ENCODE data around the gene NCS1. TPM values are rescaled to one million over a fixed set of nuclear protein-coding genes. Genes with fewer than 3 reads are reported as not detected.
A peak's percentile ranks its signal among the peaks of the same experiment; 100 is the strongest.

Gene NCS1
- total RNA-seq, 4 donors from 2014 or later = 105 to 231 (median 127) TPM

DNA sequence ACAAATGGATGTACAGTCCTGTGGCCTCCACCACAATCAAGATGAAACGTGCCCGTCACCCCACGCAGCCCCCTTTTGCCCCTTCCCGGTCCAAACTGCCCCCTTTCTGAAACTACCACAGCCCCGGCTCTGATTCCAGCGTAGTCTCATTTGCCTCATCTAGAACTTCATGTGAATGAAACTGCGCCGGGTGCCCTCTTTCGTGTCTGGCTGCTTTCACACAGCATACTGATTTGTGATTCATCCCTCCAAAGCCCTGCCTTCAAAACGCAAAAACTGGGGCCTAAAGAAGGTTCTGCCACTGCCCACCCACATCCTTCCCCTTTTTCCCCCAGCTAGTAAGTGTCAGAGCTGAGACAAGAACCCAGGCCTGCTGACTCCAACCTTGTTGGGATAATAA lies 31.5 kb upstream of the NCS1 start:
- Histone ChIP-seq H3K9me3 (no peaks in the 10 kb centered on the region), H3K4me3 (no peak overlapping the region), H3K36me3 (peaks cover 0 to 20% of the 10 kb centered on the region in 2 donors), H3K27me3 (no peaks in the 10 kb centered on the region), H3K4me1 (peaks cover 0 to 57% (median 15%) of the 10 kb centered on the region in 3 donors), H3K27ac (peak overlapping the region in 2 of 4 donors; percentile 70 to 81)
- no peak for ATAC-seq
- TF ChIP-seq POLR2AphosphoS5 (IDR thresholded peaks at IDR 0.05) = no peak
- no peak for TF ChIP-seq EP300 (IDR thresholded peaks at IDR 0.05)
- WGBS, 2 donors (ENCODE audit: low coverage in 1 of 2) = 63 to 100% methylated on average over 1 to 8 of the region's 10 CpGs

- Histone ChIP-seq H3K27me3 (no peaks in the 10 kb centered on the region), H3K27ac (peak overlapping the region in 1 of 4 donors; percentile 81), H3K36me3 (peaks cover 0 to 7% of the 10 kb centered on the region in 2 donors), H3K4me1 (peaks cover 0 to 57% (median 15%) of the 10 kb centered on the region in 3 donors), H3K4me3 (no peak overlapping the region), H3K9me3 (no peaks in the 10 kb centered on the region)
- ATAC-seq = no peak
- WGBS, 2 donors (ENCODE audit: low coverage in 1 of 2) = 86% methylated on average over 12 of the region's 12 CpGs; no CpG with 5 or more reads in 1 of the 2 donors
- TF ChIP-seq EP300 (IDR thresholded peaks at IDR 0.05) (no peak), POLR2AphosphoS5 (IDR thresholded peaks at IDR 0.05) (no peak), CTCF (IDR thresholded peaks at IDR 0.05) (no peak), POLR2A (IDR thresholded peaks at IDR 0.05) (no peak)
These were observed 30.1 kb upstream of the NCS1 start for GRCh38 chr9:130142056-130142455.

DNA sequence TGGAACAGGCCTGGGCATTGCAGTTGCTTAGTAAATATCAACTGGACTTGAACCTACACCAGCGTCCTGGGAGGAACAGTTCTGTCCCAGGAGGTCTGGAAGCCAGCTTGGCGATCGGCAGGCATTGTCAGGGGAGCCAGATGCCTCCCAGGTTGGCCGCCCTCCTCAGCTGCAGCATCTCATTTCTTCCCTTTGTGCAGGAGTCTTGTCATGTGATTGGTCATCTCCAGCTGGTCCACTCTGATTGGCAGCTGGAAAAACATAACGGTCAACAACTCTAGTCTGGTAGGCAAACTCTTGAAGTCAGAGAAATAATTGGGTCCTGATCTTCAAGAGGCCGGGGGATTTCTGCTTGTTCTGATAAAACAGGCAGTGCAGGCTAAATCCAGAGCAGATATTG lies 29.6 kb upstream of the NCS1 start:
- H3K4me1 ChIP-seq = peaks cover 0 to 56% (median 15%) of the 10 kb centered on the region in 3 donors
- H3K27ac ChIP-seq = peak overlapping the region in 1 of 4 donors; percentile 81
- TF ChIP-seq POLR2A (IDR thresholded peaks at IDR 0.05) = no peak
- no peak for TF ChIP-seq POLR2AphosphoS5 (IDR thresholded peaks at IDR 0.05)
- TF ChIP-seq CTCF (IDR thresholded peaks at IDR 0.05) = no peak
- TF ChIP-seq EP300 (IDR thresholded peaks at IDR 0.05) = no peak
- H3K9me3 ChIP-seq = no peaks in the 10 kb centered on the region
- 72% methylated on average over 6 of the region's 6 CpGs; no CpG with 5 or more reads in 1 of the 2 donors for WGBS, 2 donors (ENCODE audit: low coverage in 1 of 2)
- no peak overlapping the region for H3K4me3 ChIP-seq
- no peak for ATAC-seq
- no peaks in the 10 kb centered on the region for H3K27me3 ChIP-seq
- peaks cover 0 to under 1% of the 10 kb centered on the region in 2 donors for H3K36me3 ChIP-seq

DNA sequence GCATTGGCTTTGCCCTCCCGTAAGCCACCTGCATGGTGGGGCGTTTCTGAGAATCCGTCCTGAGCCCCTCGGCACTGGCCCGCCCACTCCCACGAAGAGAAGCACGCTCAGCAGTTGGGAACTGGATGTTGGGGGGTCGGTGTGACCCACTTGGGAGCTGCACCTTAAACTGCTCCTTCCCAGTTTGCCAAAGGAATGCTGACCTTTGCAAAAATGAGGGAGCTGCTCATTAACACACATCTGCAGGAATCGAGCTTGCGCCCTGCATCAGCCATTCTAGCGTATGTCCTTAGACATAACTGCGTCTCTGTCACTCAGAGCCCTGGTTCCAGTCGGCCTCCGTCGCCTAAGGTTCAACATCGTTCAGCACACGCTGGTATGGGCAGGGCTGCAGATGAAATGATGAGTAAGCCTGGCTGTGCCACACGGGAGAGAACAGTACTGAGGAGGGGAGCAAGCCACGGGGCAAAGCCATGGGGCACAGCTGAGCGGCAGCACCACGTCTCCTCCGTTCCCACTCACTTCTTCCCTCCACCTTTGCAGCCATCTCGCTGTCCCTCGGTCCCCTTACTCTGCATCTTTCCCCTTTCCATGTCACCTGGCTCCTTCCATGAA lies 28.8 kb upstream of the NCS1 start:
- H3K4me3 ChIP-seq = no peak overlapping the region
- WGBS, 2 donors (ENCODE audit: low coverage in 1 of 2) = 72 to 80% methylated on average over 1 to 8 of the region's 24 CpGs
- H3K4me1 ChIP-seq = peaks cover 0 to 48% (median 14%) of the 10 kb centered on the region in 3 donors
- H3K9me3 ChIP-seq = no peaks in the 10 kb centered on the region
- H3K36me3 ChIP-seq = no peaks in the 10 kb centered on the region
- no peaks in the 10 kb centered on the region for H3K27me3 ChIP-seq
- no peak for TF ChIP-seq EP300 (IDR thresholded peaks at IDR 0.05)
- no peak for TF ChIP-seq POLR2AphosphoS5 (IDR thresholded peaks at IDR 0.05)
- no peak for TF ChIP-seq CTCF (IDR thresholded peaks at IDR 0.05)
- TF ChIP-seq POLR2A (IDR thresholded peaks at IDR 0.05) = no peak
- ATAC-seq = no peak
- H3K27ac ChIP-seq = peak overlapping the region in 1 of 4 donors; percentile 42

- no peaks in the 10 kb centered on the region for H3K36me3 ChIP-seq
- H3K27me3 ChIP-seq = no peaks in the 10 kb centered on the region
- TF ChIP-seq EP300 (IDR thresholded peaks at IDR 0.05) (no peak), POLR2AphosphoS5 (IDR thresholded peaks at IDR 0.05) (no peak), CTCF (IDR thresholded peaks at IDR 0.05) (no peak), POLR2A (IDR thresholded peaks at IDR 0.05) (no peak)
- H3K4me3 ChIP-seq = no peak overlapping the region
- 10 to 25% methylated on average over 14 of the region's 14 CpGs for WGBS, 2 donors (ENCODE audit: low coverage in 1 of 2)
- peak; percentile 48 for ATAC-seq
- H3K27ac ChIP-seq = peak overlapping the region in 1 of 4 donors; percentile 42
- H3K4me1 ChIP-seq = peaks cover 0 to 42% (median 9%) of the 10 kb centered on the region in 3 donors
- no peaks in the 10 kb centered on the region for H3K9me3 ChIP-seq
These were observed 28.2 kb upstream of the NCS1 start for GRCh38 chr9:130143958-130144366.

All from gastroesophageal sphincter (tissue), 4 donors.